Measurements from ENCODE around the gene PIANP. TPM values are rescaled to one million over a fixed set of nuclear protein-coding genes. Genes with fewer than 3 reads are reported as not detected.

Gene PIANP
- total RNA-seq, 1 donor from 2014 or later, result 3.2 TPM

DNA sequence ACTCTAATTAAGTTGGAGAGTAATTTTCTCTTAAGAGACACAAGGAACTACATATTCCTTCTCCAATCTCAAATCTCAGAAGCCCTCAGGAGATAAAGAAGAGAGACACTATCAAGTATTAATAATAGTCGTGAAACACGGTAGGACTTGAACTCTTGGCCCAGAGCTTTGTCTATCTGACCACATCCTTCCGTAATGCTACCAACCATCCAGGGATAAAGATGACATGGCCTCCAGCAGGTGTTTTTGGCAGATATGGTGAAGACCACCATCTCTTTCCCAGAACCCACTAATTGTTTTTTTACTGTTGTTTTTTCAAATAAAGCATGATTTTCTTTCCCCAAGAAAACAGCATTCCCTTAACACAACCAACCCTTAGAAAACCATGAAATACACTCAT lies 14.8 kb downstream of the PIANP start:
- H3K36me3 Mint-ChIP-seq (ENCODE audit: low read depth), result no peaks in the 10 kb centered on the region
- H3K27me3 Mint-ChIP-seq (ENCODE audit: low read depth), result no peaks in the 10 kb centered on the region
- no peak overlapping the region for H3K27ac Mint-ChIP-seq (ENCODE audit: unreplicated experiment)

DNA sequence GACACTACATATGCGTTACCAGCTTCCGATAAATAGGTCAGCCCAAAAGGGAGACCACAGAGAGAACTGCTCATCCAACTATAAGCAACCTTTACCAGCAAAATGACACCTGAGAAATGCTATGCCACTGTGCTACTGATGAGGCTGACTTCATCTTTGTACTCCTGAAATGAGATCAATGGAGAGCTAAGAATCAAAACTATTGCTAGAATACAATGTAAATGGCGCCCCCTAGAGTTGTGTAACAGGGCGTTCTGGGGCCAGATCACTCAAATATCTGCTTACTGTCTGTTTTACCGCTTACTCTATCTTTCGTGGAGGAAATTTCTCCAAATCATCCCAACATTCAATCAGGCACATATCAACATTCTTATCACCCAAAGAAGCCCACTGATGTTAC lies 16.0 kb downstream of the PIANP start:
- DNase-seq (ENCODE audit: low spot score), result no peak
- Mint-ChIP-seq H3K36me3 (ENCODE audit: low read depth) (no peaks in the 10 kb centered on the region), H3K27me3 (ENCODE audit: low read depth) (no peaks in the 10 kb centered on the region), H3K4me3 (ENCODE audit: unreplicated experiment) (no peak overlapping the region), H3K4me1 (ENCODE audit: low read depth) (peaks cover 41% of the 10 kb centered on the region), H3K27ac (ENCODE audit: unreplicated experiment) (peak overlapping the region; percentile 18), H3K9me3 (ENCODE audit: low read depth) (no peaks in the 10 kb centered on the region)
- TF ChIP-seq, protein P1, sequence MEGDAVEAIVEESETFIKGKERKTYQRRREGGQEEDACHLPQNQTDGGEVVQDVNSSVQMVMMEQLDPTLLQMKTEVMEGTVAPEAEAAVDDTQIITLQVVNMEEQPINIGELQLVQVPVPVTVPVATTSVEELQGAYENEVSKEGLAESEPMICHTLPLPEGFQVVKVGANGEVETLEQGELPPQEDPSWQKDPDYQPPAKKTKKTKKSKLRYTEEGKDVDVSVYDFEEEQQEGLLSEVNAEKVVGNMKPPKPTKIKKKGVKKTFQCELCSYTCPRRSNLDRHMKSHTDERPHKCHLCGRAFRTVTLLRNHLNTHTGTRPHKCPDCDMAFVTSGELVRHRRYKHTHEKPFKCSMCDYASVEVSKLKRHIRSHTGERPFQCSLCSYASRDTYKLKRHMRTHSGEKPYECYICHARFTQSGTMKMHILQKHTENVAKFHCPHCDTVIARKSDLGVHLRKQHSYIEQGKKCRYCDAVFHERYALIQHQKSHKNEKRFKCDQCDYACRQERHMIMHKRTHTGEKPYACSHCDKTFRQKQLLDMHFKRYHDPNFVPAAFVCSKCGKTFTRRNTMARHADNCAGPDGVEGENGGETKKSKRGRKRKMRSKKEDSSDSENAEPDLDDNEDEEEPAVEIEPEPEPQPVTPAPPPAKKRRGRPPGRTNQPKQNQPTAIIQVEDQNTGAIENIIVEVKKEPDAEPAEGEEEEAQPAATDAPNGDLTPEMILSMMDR (IDR thresholded peaks at IDR 0.05), result peak; percentile 77

More for the DNA sequence above, 14.8 kb downstream of the PIANP start:
- no peak overlapping the region for H3K4me3 Mint-ChIP-seq (ENCODE audit: unreplicated experiment)
- TF ChIP-seq, protein P1 (IDR thresholded peaks at IDR 0.05), result no peak
- peaks cover 48% of the 10 kb centered on the region for H3K4me1 Mint-ChIP-seq (ENCODE audit: low read depth)
- DNase-seq (ENCODE audit: low spot score), result no peak
- H3K9me3 Mint-ChIP-seq (ENCODE audit: low read depth), result no peaks in the 10 kb centered on the region

DNA sequence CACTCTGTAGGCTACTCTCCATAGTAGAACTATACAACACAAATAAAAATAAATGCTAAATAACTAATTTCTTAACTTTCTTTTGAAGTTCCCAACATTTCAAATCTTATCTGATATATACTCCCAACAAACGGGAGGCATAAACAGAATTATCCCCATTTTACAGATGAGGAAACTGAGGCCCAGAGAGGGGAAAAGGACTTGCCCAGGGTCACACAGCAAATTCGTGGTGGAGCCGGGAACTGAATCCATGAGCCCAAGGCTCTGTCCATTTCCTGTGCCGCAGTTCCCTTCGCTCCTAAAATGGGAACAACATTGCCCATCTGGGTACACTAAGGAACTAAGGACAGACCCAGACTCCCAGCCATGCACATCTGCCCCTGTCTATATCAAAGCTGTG lies 23.7 kb downstream of the PIANP start:
- H3K4me1 Mint-ChIP-seq (ENCODE audit: low read depth), result no peaks in the 10 kb centered on the region

DNA sequence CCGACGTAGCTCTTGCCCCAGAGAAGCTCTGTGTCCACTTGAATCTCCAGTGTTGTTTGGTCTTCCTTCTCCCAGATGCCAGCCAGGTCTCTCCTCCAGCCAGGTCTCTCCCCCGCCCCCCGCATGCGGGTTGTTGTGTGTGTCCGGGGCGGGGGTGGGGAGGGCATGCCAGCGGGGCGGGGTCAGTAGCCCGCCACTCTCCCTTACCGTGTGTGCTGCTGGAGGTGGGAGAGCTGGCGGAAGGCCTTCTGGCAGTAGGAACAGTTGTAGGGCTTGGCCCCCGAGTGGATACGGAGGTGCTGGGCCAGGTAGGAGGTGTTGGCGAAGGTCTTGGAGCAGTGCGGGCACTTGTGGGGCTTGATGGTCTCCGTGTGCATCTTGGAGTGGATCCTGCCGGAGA lies 28.5 kb downstream of the PIANP start:
- peaks cover 53% of the 10 kb centered on the region for H3K36me3 Mint-ChIP-seq (ENCODE audit: low read depth)
- no peak overlapping the region for H3K4me3 Mint-ChIP-seq (ENCODE audit: unreplicated experiment)
- no peaks in the 10 kb centered on the region for H3K4me1 Mint-ChIP-seq (ENCODE audit: low read depth)
- H3K9me3 Mint-ChIP-seq (ENCODE audit: low read depth), result no peaks in the 10 kb centered on the region
- no peaks in the 10 kb centered on the region for H3K27me3 Mint-ChIP-seq (ENCODE audit: low read depth)
- DNase-seq (ENCODE audit: low spot score), result no peak
- no peak overlapping the region for H3K27ac Mint-ChIP-seq (ENCODE audit: unreplicated experiment)
- TF ChIP-seq, protein P1 (IDR thresholded peaks at IDR 0.05), result no peak

More for the DNA sequence above, 23.7 kb downstream of the PIANP start:
- Mint-ChIP-seq H3K27me3 (ENCODE audit: low read depth) (no peaks in the 10 kb centered on the region), H3K9me3 (ENCODE audit: low read depth) (no peaks in the 10 kb centered on the region), H3K36me3 (ENCODE audit: low read depth) (peaks cover 30% of the 10 kb centered on the region), H3K27ac (ENCODE audit: unreplicated experiment) (no peak overlapping the region), H3K4me3 (ENCODE audit: unreplicated experiment) (no peak overlapping the region)
- TF ChIP-seq, protein P1 (IDR thresholded peaks at IDR 0.05), result no peak
- no peak for DNase-seq (ENCODE audit: low spot score)

DNA sequence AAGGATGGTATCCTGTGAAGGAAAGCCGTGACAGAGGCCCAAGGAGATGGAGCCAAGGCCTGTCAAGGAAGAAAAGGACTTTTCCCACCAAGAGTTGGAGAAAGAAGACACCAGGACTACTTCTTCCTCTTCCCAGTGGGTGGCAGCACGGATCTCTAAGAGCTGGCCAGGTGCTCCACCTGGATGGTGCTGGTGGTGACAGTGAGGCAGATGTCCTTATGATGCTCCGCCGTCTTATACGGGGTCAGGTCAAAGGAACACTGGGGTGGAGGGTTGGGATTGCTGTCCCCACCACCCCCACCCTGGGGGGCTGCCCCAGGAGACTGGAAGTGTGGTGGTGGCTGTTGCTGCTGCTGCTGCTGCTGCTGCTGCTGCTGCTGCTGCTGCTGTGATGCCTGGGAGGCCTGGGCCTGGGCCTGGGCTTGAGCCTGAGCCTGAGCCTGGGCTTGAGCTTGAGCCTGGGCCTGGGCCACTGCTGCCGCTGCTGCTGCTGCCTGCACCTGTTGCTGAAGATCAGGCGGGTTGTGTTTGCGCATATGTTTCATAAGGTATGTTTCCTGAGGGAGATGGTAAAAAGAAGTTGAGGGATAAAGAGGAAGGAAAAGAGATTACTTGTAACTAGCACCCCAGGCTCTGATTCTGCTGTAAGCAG lies 32.9 kb downstream of the PIANP start:
- Mint-ChIP-seq H3K27me3 (ENCODE audit: low read depth) (no peaks in the 10 kb centered on the region), H3K9me3 (ENCODE audit: low read depth) (no peaks in the 10 kb centered on the region), H3K27ac (ENCODE audit: unreplicated experiment) (no peak overlapping the region), H3K4me3 (ENCODE audit: unreplicated experiment) (no peak overlapping the region), H3K4me1 (ENCODE audit: low read depth) (peaks cover 13% of the 10 kb centered on the region), H3K36me3 (ENCODE audit: low read depth) (peaks cover 42% of the 10 kb centered on the region)
- DNase-seq (ENCODE audit: low spot score), result no peak
- TF ChIP-seq, protein P1 (IDR thresholded peaks at IDR 0.05), result peak; percentile 44
